COR-L47 (cell line): Measurements from ENCODE around the gene CD160.
"Not testable (repeated sequence)": the region's sequence is repeated elsewhere in the genome, so short reads cannot be mapped to it uniquely, and the experiment has no call there.

Experiments used
- DNase-seq: peaks from one replicate; lab custom pipeline; 2025; lab: John Stamatoyannopoulos, UW

CD160 gene

GRCh38 chr1:145719230-145720079, at the start of gene CD160:
Gene CD160, plus strand, starts transcription at chr1:145719499. Its CDS starts 8,829 bp downstream, at chr1:145728328.
- DNase-seq, result no peak

- not testable (repeated sequence) for DNase-seq
These were observed 48.1 kb upstream of the CD160 start for GRCh38 chr1:145670995-145671745.

- not testable (repeated sequence) for DNase-seq
These were observed 46.1 kb upstream of the CD160 start for GRCh38 chr1:145673217-145673616.

GRCh38 chr1:145684858-145685257, 34.4 kb upstream of the CD160 start:
- DNase-seq, result not testable (repeated sequence)

- not testable (repeated sequence) for DNase-seq
These were observed 33.2 kb upstream of the CD160 start for GRCh38 chr1:145686078-145686477.

GRCh38 chr1:145688328-145688727, 31.0 kb upstream of the CD160 start:
- no peak for DNase-seq

GRCh38 chr1:145688924-145689323, 30.4 kb upstream of the CD160 start:
- no peak for DNase-seq

GRCh38 chr1:145689922-145690321, 29.4 kb upstream of the CD160 start:
- no peak for DNase-seq

GRCh38 chr1:145690587-145691558, 28.4 kb upstream of the CD160 start:
- no peak for DNase-seq

- DNase-seq, result no peak
These were observed 26.4 kb upstream of the CD160 start for GRCh38 chr1:145692785-145693443.

GRCh38 chr1:145695821-145696629, 23.3 kb upstream of the CD160 start:
- DNase-seq, result no peak

- DNase-seq, result no peak
These were observed 22.7 kb upstream of the CD160 start for GRCh38 chr1:145696630-145696960.

- no peak for DNase-seq
These were observed 17.9 kb upstream of the CD160 start for GRCh38 chr1:145701306-145701862.

GRCh38 chr1:145702052-145702451, 17.2 kb upstream of the CD160 start:
- DNase-seq, result no peak

- DNase-seq, result no peak
These were observed 16.5 kb upstream of the CD160 start for GRCh38 chr1:145702826-145703225.

- DNase-seq, result no peak
These were observed 13.7 kb upstream of the CD160 start for GRCh38 chr1:145705622-145706021.

- no peak for DNase-seq
These were observed 13.1 kb upstream of the CD160 start for GRCh38 chr1:145706086-145706664.

- DNase-seq, result no peak
These were observed 12.0 kb upstream of the CD160 start, which contains the start of gene PDZK1 for GRCh38 chr1:145707183-145707867. Gene PDZK1, minus strand, starts transcription at chr1:145707368. Its CDS starts 19,347 bp downstream, at chr1:145688021.

GRCh38 chr1:145708063-145708462, 11.2 kb upstream of the CD160 start:
- no peak for DNase-seq
